ENCODE measurements around the gene KHSRP. TPM values are rescaled to one million over a fixed set of nuclear protein-coding genes. Genes with fewer than 3 reads are reported as not detected.

Gene KHSRP
- total and polyA plus RNA-seq, 4 donors, result 68.3 to 317 (median 198) TPM

DNA sequence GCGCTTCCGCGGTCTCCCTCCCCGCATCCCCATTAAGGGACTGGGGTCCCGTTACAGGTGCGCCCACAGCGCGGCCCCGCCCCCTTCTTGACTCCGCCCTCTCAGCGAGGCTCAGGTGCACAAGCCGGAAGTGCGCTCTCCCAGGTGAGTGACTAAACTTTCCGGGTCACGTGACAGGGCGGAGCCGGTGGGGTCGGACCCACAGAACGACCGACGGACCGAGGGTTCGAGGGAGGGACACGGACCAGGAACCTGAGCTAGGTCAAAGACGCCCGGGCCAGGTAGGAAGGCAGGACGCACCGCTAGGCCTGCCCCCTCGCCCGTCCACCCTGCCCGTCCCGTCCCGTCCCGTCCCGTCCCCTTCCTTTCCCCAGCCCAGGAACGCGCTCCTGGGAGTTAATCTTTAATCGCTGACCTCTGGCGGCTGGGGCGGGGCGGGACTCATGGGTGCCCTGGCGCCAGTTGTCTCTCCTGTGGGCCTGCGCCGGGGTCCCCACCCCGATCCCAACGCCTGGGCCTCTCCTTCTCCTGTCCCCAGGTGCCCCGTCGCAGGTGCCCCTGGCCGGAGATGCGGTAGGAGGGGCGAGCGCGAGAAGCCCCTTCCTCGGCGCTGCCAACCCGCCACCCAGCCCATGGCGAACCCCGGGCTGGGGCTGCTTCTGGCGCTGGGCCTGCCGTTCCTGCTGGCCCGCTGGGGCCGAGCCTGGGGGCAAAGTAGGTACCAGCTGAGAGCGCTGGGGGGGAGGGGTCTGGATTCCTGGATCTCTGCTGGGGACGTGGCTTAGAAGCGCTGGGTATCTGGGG, 39.7 kb upstream of the KHSRP start, which contains the start of gene CRB3:
Gene CRB3 (plus strand): TSS at position 202 of the 804 bp plus-strand sequence. CDS start 431 bp downstream, at position 633.
- H3K4me1 ChIP-seq (ENCODE audit: control insufficient read depth, insufficient read depth, low read length), result peaks cover 12% of the 10 kb centered on the region
- no peaks in the 10 kb centered on the region for H3K36me3 ChIP-seq (ENCODE audit: control insufficient read depth, insufficient read depth, low read length)
- peaks cover 37% of the 10 kb centered on the region for H3K27me3 ChIP-seq (ENCODE audit: control insufficient read depth, insufficient read depth, low read length)
- under 1% methylated on average over 65 of the region's 65 CpGs for WGBS (ENCODE audit: insufficient coverage)
- H3K4me3 ChIP-seq (ENCODE audit: low read depth, low read length), result no peak within 1 kb of the TSS
- no peak for DNase-seq (ENCODE audit: low read depth in 4 of 6, low spot score in 6 of 6)
- H3K27ac ChIP-seq (ENCODE audit: low read depth, low read length), result no peak within 1 kb of the TSS
- H3K9me3 ChIP-seq (ENCODE audit: control insufficient read depth, insufficient read depth, low read length), result no peaks in the 10 kb centered on the region

DNA sequence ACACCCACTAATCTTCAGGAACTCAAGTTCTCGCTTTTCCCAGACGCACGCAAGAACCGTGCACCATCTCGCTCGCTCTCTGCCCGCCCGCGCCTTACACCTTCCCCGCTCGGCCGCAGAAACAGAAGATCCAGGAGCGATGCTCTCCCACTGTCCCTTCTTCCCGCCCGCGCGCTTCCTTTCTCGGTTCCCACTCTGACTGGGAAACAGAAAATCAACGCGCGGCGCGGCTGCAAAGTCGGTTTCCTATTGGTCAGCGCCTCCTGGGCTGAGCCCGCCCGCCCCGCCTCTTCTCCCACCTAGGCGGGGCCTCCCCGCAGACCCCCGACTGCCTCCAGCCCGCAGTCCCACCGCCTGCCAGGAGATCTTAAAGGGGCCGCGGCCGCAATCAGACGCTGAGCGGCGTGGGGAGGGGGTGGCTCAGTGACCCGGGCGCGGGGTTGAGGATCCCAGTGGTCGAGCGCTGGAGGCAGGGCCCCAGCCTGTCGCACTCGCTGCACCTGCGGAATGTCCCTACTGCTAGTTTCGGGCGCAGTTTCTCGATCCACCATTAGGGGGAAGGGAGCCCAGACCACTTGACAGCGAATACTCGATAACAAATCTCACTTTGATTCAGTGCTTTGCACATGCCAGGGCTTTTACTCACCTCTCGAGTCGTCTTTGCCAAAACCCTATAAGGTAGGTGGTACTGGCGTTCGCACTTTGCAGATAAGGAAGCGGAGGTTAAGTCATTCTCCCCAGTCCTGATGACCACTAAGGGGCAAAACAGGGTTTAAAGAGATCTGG, 35.7 kb upstream of the KHSRP start:
- Histone ChIP-seq H3K9me3 (ENCODE audit: control insufficient read depth, insufficient read depth, low read length) (no peaks in the 10 kb centered on the region), H3K36me3 (ENCODE audit: control insufficient read depth, insufficient read depth, low read length) (peaks cover 28% of the 10 kb centered on the region), H3K27ac (ENCODE audit: low read depth, low read length) (peak overlapping the region; percentile 89), H3K4me3 (ENCODE audit: low read depth, low read length) (peak overlapping the region; percentile 50), H3K4me1 (ENCODE audit: control insufficient read depth, insufficient read depth, low read length) (peaks cover 25% of the 10 kb centered on the region), H3K27me3 (ENCODE audit: control insufficient read depth, insufficient read depth, low read length) (peaks cover 25% of the 10 kb centered on the region)
- 0% methylated on average over 44 of the region's 57 CpGs for WGBS (ENCODE audit: insufficient coverage)
- peak; percentile 96 to 100 (median 99) for DNase-seq (ENCODE audit: low read depth in 4 of 6, low spot score in 6 of 6)

DNA sequence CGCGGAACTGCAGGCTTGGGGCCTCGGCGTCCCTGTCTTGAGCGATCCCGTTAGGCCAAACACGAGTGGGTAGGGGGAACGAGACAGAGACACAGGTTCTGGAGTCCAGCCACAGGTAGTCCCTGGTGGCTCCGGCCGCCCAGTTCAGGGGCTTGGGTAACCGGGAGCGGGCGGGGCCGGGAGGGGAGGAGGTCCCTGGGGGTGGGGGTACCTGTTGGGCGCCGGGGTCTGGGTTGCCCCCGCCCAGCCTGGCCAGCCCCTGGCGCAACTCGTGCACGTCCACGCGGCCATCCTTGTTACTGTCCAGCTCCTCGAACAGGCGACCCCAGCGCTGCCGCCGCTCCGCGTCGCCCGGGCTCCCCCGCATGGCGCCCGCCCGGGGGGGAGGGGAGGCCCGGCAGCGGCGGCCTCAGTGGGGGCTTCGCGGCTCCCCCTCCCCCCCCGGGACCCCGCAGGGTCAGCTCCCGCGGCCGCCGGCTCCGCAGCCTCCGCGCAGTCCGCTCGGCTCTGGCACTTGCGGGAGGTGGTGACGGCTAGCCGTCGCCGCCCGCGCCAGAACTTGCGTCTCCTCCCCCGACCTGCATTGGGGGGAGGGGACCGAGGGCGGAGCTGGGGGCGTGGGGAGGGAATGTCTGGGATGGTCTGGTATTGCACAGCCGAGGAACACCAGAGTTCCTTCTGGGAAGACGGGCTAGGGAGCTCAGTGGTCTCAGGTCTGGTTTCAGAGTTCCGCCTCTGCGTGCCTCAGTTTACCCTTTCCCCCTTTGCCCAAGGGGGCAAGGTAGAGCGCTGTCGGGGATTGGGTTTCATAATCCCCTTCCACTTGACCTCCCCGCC, 34.9 kb upstream of the KHSRP start, which contains the start of gene SLC25A23:
Gene SLC25A23 (minus strand): TSS at position 531 of the 837 bp plus-strand sequence. CDS start 164 bp downstream, at position 367.
- Histone ChIP-seq H3K36me3 (ENCODE audit: control insufficient read depth, insufficient read depth, low read length) (peaks cover 36% of the 10 kb centered on the region), H3K27ac (ENCODE audit: low read depth, low read length) (peak within 1 kb of the TSS; percentile 89), H3K4me1 (ENCODE audit: control insufficient read depth, insufficient read depth, low read length) (peaks cover 24% of the 10 kb centered on the region), H3K9me3 (ENCODE audit: control insufficient read depth, insufficient read depth, low read length) (peaks cover under 1% of the 10 kb centered on the region), H3K4me3 (ENCODE audit: low read depth, low read length) (peak within 1 kb of the TSS; percentile 50), H3K27me3 (ENCODE audit: control insufficient read depth, insufficient read depth, low read length) (peaks cover 17% of the 10 kb centered on the region)
- peak; percentile 67 to 95 (median 76) for DNase-seq (ENCODE audit: low read depth in 4 of 6, low spot score in 6 of 6)
- 0% methylated on average over 52 of the region's 70 CpGs for WGBS (ENCODE audit: insufficient coverage)

DNA sequence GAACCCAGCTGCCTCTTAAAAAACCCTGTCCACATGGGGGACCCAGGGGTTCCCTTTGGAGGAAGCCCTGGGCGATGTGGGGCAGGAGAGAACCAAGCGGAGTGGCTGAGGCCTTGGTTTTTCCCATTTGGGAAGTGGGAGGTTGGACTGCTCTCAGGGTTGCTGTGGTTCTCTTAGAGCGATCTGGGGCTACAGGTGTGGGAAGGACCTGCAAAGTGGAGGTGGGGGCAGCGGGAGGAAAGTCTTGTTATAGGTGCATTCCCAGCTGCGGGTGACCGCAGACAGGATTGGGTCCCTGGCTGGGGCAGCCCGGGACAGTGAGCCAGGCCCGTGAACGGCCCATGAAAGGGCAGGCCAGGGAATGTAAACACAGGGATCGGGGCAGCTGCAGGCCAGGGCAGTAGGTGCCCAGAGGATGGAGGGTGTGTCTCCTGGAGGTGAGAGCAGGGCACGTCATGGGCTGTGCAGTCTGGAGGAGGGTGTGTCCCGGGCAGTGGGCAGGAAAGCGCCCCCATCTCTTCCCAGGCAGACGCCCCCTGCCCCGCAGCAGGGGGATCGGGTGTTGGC, 34.2 kb upstream of the KHSRP start:
- peaks cover 10% of the 10 kb centered on the region for H3K27me3 ChIP-seq (ENCODE audit: control insufficient read depth, insufficient read depth, low read length)
- no peak overlapping the region for H3K27ac ChIP-seq (ENCODE audit: low read depth, low read length)
- H3K36me3 ChIP-seq (ENCODE audit: control insufficient read depth, insufficient read depth, low read length), result peaks cover 43% of the 10 kb centered on the region
- H3K9me3 ChIP-seq (ENCODE audit: control insufficient read depth, insufficient read depth, low read length), result peaks cover 8% of the 10 kb centered on the region
- WGBS (ENCODE audit: insufficient coverage), result 31% methylated on average over 16 of the region's 16 CpGs
- H3K4me3 ChIP-seq (ENCODE audit: low read depth, low read length), result peak overlapping the region; percentile 50
- DNase-seq (ENCODE audit: low read depth in 4 of 6, low spot score in 6 of 6), result no peak
- H3K4me1 ChIP-seq (ENCODE audit: control insufficient read depth, insufficient read depth, low read length), result peaks cover 17% of the 10 kb centered on the region

DNA sequence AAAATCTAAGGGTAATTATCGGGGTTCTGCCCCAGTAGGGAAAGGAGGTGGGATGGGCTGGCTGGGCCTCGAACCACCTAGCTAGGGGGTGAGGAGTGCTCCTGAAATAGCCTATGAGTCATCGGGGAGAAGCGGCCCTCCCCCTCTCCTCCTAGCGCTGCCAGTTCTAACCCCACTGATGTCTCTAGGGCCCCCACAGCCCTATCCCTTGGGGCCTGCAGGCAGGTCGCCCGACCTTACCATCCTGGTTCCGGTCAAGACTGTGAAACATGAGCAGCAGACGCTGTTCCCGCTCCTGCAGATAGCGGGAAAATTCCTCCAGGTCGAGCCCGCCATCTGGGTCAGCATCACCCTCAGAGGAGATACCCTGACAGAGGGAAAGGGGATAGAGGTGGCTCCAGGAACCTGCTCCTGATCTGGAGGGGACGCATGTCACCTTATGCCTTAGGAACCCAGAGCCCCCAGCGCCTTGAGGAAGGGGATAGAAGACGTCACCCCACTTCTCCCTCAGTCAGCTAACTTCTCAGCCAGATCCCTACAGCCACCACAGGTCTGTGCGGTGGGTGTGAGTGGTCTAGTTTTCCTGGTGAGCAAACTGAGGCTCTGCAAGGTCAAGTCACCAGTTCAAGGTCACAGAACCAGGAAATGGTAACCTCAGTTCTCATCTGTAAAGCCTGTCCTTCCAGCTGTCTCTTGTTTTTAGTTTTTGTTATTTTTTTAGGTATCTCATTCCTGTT, 33.5 kb upstream of the KHSRP start:
- peaks cover 6% of the 10 kb centered on the region for H3K27me3 ChIP-seq (ENCODE audit: control insufficient read depth, insufficient read depth, low read length)
- H3K36me3 ChIP-seq (ENCODE audit: control insufficient read depth, insufficient read depth, low read length), result peaks cover 50% of the 10 kb centered on the region
- H3K9me3 ChIP-seq (ENCODE audit: control insufficient read depth, insufficient read depth, low read length), result peaks cover 8% of the 10 kb centered on the region
- no peak overlapping the region for H3K4me3 ChIP-seq (ENCODE audit: low read depth, low read length)
- WGBS (ENCODE audit: insufficient coverage), result 88% methylated on average over 12 of the region's 17 CpGs
- peaks cover 17% of the 10 kb centered on the region for H3K4me1 ChIP-seq (ENCODE audit: control insufficient read depth, insufficient read depth, low read length)
- DNase-seq (ENCODE audit: low read depth in 4 of 6, low spot score in 6 of 6), result no peak
- no peak overlapping the region for H3K27ac ChIP-seq (ENCODE audit: low read depth, low read length)

DNA sequence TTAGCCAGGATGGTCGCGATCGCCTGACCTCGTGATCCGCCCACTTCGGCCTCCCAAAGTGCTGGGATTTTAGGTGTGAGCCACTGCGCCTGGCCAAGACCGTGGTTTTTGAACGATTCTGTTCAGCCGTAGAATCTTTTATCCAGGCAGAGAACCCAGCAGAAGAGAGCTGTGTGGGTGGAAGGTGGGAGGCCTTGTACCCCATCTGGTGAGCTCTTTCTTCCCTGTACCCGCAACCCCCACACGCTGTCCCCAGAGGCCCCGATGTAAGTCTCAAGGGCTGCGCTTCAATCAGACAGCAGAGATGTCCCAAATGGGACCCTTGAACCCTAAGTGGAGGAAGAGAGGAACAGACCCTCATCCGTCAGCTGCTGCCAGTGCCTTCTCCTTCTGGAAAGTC, 31.3 kb upstream of the KHSRP start:
- no peak overlapping the region for H3K4me3 ChIP-seq (ENCODE audit: low read depth, low read length)
- no peak for DNase-seq (ENCODE audit: low read depth in 4 of 6, low spot score in 6 of 6)
- peaks cover 65% of the 10 kb centered on the region for H3K36me3 ChIP-seq (ENCODE audit: control insufficient read depth, insufficient read depth, low read length)
- 97% methylated on average over 11 of the region's 15 CpGs for WGBS (ENCODE audit: insufficient coverage)
- no peaks in the 10 kb centered on the region for H3K27me3 ChIP-seq (ENCODE audit: control insufficient read depth, insufficient read depth, low read length)
- H3K27ac ChIP-seq (ENCODE audit: low read depth, low read length), result no peak overlapping the region
- H3K4me1 ChIP-seq (ENCODE audit: control insufficient read depth, insufficient read depth, low read length), result peaks cover 16% of the 10 kb centered on the region
- peaks cover 8% of the 10 kb centered on the region for H3K9me3 ChIP-seq (ENCODE audit: control insufficient read depth, insufficient read depth, low read length)

DNA sequence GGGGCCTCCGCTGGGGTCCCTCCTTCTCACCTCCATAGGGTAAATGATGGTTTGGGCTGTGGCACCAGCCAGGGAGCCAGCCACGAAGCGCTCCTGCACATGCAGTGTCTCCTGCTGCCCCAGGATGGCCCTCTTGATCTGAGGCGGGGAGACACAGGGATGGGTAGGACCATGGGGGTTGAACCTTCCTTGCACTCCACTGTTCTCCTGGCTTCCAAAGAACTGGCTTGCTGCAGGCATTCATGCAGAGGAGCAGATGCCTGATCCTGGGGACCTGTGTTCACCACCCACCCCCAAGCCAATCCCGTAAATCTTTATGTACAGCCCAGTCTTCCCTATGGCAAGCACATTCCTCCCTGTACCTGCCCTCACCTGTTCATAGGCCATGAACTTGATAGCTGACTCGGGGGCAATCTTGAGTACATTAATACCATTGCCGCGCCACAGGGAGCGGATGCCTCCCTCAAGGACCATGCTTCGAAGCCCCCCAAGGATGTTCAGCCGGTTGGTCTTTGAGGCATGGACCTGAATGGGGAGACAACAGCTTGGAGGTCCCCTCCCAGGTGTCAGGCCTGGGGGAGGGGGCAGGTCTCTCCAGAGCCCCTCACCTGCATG, 29.4 kb upstream of the KHSRP start:
- Histone ChIP-seq H3K36me3 (ENCODE audit: control insufficient read depth, insufficient read depth, low read length) (peaks cover 78% of the 10 kb centered on the region), H3K27ac (ENCODE audit: low read depth, low read length) (no peak overlapping the region), H3K27me3 (ENCODE audit: control insufficient read depth, insufficient read depth, low read length) (no peaks in the 10 kb centered on the region), H3K4me3 (ENCODE audit: low read depth, low read length) (no peak overlapping the region), H3K9me3 (ENCODE audit: control insufficient read depth, insufficient read depth, low read length) (peaks cover 8% of the 10 kb centered on the region), H3K4me1 (ENCODE audit: control insufficient read depth, insufficient read depth, low read length) (peaks cover 11% of the 10 kb centered on the region)
- 96% methylated on average over 10 of the region's 11 CpGs for WGBS (ENCODE audit: insufficient coverage)
- DNase-seq (ENCODE audit: low read depth in 4 of 6, low spot score in 6 of 6), result no peak

DNA sequence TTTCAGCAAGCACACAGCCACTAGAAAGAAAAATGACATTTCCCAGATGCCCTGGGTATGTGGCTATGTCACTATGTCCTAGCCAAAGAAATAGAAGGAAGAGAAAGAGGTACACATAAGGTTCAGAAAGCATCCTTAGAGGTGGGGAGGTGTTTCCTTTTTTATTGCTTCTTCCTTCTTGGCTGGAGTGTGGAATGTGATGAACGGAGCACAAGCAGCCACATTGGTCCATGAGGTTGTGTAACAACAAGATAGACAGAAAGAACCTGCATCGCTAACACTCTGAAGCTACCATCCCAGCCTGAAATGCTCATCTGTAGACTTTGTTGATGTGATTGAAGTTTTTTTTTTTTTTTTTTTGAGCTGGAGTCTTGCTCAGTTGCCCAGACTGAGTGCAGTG, 28.3 kb upstream of the KHSRP start:
- no peaks in the 10 kb centered on the region for H3K27me3 ChIP-seq (ENCODE audit: control insufficient read depth, insufficient read depth, low read length)
- H3K4me1 ChIP-seq (ENCODE audit: control insufficient read depth, insufficient read depth, low read length), result peaks cover 1% of the 10 kb centered on the region
- DNase-seq (ENCODE audit: low read depth in 4 of 6, low spot score in 6 of 6), result no peak
- H3K9me3 ChIP-seq (ENCODE audit: control insufficient read depth, insufficient read depth, low read length), result peaks cover 8% of the 10 kb centered on the region
- peaks cover 76% of the 10 kb centered on the region for H3K36me3 ChIP-seq (ENCODE audit: control insufficient read depth, insufficient read depth, low read length)
- no peak overlapping the region for H3K27ac ChIP-seq (ENCODE audit: low read depth, low read length)
- no CpG with 5 or more reads among the region's 2 CpGs for WGBS (ENCODE audit: insufficient coverage)
- H3K4me3 ChIP-seq (ENCODE audit: low read depth, low read length), result no peak overlapping the region
